GM12864 (cell line): ENCODE measurements around the gene KCTD10.

Experiments
- DNase-seq: peaks from one replicate; pipeline ENCODE4 v3.0.0-alpha.2; 2011; ENCODE audit warnings: low read depth
- H3K4me3 ChIP-seq: 2 replicates; pipeline ENCODE4 v1.5.1; 2011; ENCODE audit warnings: mild to moderate bottlenecking, low read depth, low read length, control low read depth
- TF ChIP-seq, protein P1 (sequence below): IDR thresholded peaks from 2 replicates; pipeline ENCODE4 v1.5.1; 2011; ENCODE audit warnings: low read depth, mild to moderate bottlenecking, moderate library complexity, low read length, control low read depth, inconsistent platforms; ENCODE audit errors: missing control alignments

KCTD10 gene

DNA sequence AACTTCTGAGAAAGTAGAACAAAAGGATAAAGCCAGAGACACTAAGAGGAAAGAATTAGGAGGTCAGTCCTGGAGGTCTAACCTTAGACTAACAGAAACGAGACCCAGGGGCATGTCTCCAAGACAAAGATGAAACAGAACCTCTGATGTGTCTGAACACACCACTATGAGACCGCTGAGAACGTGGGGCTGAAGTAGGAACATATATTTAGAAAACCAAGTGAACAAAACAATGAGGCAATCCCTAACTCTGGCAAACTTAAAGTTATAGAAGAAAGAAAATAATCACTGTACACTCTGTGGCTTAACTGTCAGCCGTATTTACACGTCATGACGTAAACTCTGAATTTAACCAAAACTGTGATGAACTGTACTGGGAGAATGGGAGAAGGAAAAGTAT lies 17.9 kb downstream of the KCTD10 start:
- no peak for DNase-seq
- TF ChIP-seq, protein P1, sequence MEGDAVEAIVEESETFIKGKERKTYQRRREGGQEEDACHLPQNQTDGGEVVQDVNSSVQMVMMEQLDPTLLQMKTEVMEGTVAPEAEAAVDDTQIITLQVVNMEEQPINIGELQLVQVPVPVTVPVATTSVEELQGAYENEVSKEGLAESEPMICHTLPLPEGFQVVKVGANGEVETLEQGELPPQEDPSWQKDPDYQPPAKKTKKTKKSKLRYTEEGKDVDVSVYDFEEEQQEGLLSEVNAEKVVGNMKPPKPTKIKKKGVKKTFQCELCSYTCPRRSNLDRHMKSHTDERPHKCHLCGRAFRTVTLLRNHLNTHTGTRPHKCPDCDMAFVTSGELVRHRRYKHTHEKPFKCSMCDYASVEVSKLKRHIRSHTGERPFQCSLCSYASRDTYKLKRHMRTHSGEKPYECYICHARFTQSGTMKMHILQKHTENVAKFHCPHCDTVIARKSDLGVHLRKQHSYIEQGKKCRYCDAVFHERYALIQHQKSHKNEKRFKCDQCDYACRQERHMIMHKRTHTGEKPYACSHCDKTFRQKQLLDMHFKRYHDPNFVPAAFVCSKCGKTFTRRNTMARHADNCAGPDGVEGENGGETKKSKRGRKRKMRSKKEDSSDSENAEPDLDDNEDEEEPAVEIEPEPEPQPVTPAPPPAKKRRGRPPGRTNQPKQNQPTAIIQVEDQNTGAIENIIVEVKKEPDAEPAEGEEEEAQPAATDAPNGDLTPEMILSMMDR = no peak
- H3K4me3 ChIP-seq = no peak overlapping the region

DNA sequence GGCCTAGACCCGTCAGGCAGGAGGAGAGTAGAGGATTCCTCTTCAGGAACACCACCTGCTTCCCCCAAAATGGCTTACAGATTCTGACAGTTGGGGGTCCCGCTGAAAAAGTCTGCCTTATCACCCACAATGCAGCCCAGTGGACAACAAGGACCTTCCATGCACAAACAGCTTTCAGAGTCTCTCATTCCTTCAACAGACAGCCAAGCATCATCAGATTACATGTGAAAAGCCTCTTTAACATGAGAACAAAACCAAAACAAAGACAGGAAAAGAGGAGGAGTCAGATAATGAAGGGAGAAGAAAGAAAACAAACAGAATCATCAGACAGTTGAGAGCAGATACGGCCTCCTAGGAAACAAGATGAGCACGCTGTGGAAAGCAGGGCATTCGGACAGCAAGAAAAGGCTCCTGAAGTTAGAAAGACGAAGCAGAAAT lies 18.3 kb downstream of the KCTD10 start:
- H3K4me3 ChIP-seq = no peak overlapping the region
- no peak for DNase-seq
- TF ChIP-seq, protein P1 = no peak

GRCh38 chr12:109458086-109458485 lies 19.0 kb downstream of the KCTD10 start:
- H3K4me3 ChIP-seq = no peak overlapping the region
- TF ChIP-seq, protein P1 = no peak
- no peak for DNase-seq

- DNase-seq = no peak
- TF ChIP-seq, protein P1 = no peak
- no peak overlapping the region for H3K4me3 ChIP-seq
These were observed 21.4 kb downstream of the KCTD10 start for GRCh38 chr12:109455706-109456105.

- no peak for DNase-seq
- H3K4me3 ChIP-seq = no peak overlapping the region
- TF ChIP-seq, protein P1 = no peak
These were observed 24.6 kb downstream of the KCTD10 start for GRCh38 chr12:109452489-109452888.

DNA sequence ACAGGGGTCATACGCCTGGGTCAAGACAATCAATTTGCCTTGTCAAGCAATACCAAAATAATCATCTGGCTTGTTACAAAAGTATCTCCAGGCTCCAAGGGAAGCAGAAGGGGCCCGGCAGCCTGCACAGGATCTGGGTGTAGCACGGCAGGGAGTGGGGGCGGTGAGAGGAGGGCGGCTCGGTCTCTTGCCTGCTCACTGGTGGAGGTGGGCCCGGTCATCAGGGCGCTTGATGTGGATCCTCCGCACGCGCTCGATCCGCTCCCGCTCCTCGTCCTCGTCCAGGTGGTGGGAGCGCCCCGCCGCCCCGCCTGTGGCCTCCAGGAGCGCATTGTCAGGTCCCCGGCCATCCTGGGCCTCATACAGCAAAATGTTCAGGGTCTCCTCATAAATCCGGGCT lies 25.7 kb downstream of the KCTD10 start:
- no peak overlapping the region for H3K4me3 ChIP-seq
- no peak for DNase-seq
- TF ChIP-seq, protein P1 = no peak

DNA sequence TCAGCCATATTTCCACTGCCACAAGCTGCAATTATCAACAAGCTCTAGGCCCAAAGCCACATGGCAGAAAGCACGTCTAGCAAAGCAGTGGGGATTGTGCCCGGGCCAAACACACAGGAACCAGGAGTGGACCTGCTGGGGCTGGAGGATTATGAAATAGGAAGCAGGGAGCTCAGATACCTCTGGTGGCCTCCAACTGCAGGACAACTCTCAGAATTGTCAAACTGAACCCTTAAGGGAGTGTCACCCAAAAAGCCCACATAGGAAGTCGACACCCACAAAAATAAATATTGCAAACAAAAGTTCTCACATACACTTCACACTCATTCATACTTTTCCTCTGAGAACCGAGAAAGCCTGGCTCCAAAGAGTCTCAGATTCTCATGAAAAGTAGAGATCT lies 26.1 kb downstream of the KCTD10 start:
- DNase-seq = no peak
- TF ChIP-seq, protein P1 = no peak
- no peak overlapping the region for H3K4me3 ChIP-seq
